ENCODE measurements around the gene DNAAF5. TPM values are rescaled to one million over a fixed set of nuclear protein-coding genes. Genes with fewer than 3 reads are reported as not detected.
A peak's percentile ranks its signal among the peaks of the same experiment; 100 is the strongest.

The DNAAF5 gene
- total RNA-seq, 1 donor from 2014 or later, result 30.7 TPM

DNA sequence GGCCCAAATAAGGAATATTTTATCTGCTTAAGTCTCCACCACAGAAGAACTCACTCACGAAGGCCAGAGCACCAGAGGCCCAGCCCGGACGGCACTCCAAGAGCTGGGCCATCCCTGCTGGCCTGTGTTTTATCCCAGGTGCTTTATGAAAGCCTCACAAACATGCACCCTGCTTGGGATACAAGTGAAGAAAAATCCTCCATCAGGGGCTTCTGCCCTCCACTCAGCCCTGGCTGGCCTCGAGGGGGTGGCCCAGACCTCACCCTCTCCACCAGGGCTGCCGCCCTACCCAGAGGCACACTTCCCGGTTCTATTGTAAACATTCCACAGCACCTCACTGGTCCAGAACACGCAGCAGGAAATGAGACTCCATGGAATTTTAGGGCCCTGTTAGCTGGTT lies 19.8 kb upstream of the DNAAF5 start:
- H3K27ac Mint-ChIP-seq (ENCODE audit: unreplicated experiment), result no peak overlapping the region
- DNase-seq (ENCODE audit: low spot score), result no peak
- peaks cover 4% of the 10 kb centered on the region for H3K36me3 Mint-ChIP-seq (ENCODE audit: low read depth, unreplicated experiment)
- TF ChIP-seq, protein P1, sequence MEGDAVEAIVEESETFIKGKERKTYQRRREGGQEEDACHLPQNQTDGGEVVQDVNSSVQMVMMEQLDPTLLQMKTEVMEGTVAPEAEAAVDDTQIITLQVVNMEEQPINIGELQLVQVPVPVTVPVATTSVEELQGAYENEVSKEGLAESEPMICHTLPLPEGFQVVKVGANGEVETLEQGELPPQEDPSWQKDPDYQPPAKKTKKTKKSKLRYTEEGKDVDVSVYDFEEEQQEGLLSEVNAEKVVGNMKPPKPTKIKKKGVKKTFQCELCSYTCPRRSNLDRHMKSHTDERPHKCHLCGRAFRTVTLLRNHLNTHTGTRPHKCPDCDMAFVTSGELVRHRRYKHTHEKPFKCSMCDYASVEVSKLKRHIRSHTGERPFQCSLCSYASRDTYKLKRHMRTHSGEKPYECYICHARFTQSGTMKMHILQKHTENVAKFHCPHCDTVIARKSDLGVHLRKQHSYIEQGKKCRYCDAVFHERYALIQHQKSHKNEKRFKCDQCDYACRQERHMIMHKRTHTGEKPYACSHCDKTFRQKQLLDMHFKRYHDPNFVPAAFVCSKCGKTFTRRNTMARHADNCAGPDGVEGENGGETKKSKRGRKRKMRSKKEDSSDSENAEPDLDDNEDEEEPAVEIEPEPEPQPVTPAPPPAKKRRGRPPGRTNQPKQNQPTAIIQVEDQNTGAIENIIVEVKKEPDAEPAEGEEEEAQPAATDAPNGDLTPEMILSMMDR (IDR thresholded peaks at IDR 0.05; ENCODE audit: unreplicated experiment), result no peak
- H3K27me3 Mint-ChIP-seq (ENCODE audit: unreplicated experiment), result no peaks in the 10 kb centered on the region
- H3K4me3 Mint-ChIP-seq (ENCODE audit: unreplicated experiment), result no peak overlapping the region
- H3K9me3 Mint-ChIP-seq (ENCODE audit: unreplicated experiment), result no peaks in the 10 kb centered on the region
- H3K4me1 Mint-ChIP-seq (ENCODE audit: unreplicated experiment), result peaks cover 7% of the 10 kb centered on the region

DNA sequence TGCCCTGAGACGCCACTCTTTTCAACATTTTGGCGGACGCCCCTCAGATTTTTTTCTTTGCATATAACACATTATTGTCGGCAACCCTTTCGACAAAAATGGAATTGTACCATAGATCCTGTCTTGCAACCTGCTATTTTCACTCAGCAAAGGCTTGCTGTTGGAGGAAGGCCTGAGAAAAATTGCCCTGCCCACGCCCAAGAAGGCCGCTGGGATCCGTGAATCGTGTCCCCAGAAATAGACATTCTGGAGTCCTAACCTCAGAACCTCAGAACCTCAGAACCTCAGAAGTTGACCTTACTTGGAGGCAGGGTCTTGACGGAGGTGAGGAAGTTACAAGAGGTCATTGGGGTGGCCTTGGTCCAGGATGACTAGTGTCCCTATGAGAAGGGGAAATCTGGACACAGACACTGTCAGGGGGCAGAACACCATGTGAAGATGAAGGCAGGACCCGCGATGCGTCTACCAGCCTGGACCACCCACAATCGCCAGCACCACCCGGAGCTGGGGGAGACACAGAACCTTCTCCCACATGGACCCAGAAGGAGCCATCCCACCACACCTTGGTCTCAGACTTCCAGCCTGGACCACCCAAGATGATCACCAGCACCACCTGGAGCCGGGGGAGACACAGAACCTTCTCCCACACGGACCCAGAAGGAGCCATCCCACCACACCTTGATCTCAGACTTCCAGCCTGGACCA lies 19.1 kb upstream of the DNAAF5 start:
- no peaks in the 10 kb centered on the region for H3K27me3 Mint-ChIP-seq (ENCODE audit: unreplicated experiment)
- no peak overlapping the region for H3K4me3 Mint-ChIP-seq (ENCODE audit: unreplicated experiment)
- H3K36me3 Mint-ChIP-seq (ENCODE audit: low read depth, unreplicated experiment), result peaks cover 4% of the 10 kb centered on the region
- no peaks in the 10 kb centered on the region for H3K9me3 Mint-ChIP-seq (ENCODE audit: unreplicated experiment)
- TF ChIP-seq, protein P1 (IDR thresholded peaks at IDR 0.05; ENCODE audit: unreplicated experiment), result no peak
- no peak for DNase-seq (ENCODE audit: low spot score)
- H3K4me1 Mint-ChIP-seq (ENCODE audit: unreplicated experiment), result peaks cover 4% of the 10 kb centered on the region
- no peak overlapping the region for H3K27ac Mint-ChIP-seq (ENCODE audit: unreplicated experiment)

DNA sequence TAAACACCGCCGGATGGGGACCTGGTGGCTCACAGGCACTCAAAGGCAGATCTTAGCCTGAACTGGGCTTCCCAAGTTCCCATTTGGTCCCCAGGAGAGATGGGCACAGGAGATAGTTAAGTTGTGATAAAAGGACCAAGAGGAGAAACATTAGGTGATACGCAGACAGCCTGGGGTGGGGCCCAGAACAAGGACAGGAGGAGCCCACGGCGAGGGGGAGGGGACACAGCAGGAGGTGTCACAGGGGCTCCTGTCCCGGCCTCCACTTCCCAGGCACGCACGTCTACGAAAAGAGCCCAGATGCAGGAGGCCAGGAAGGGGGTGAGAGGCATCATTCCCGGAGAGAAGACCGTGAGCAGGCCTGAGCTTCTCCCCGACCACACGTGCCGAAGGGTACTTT lies 16.3 kb upstream of the DNAAF5 start:
- Mint-ChIP-seq H3K4me3 (ENCODE audit: unreplicated experiment) (no peak overlapping the region), H3K9me3 (ENCODE audit: unreplicated experiment) (no peaks in the 10 kb centered on the region), H3K4me1 (ENCODE audit: unreplicated experiment) (peaks cover 8% of the 10 kb centered on the region), H3K27me3 (ENCODE audit: unreplicated experiment) (peaks cover 3% of the 10 kb centered on the region), H3K36me3 (ENCODE audit: low read depth, unreplicated experiment) (peaks cover 4% of the 10 kb centered on the region), H3K27ac (ENCODE audit: unreplicated experiment) (no peak overlapping the region)
- DNase-seq (ENCODE audit: low spot score), result no peak
- TF ChIP-seq, protein P1 (IDR thresholded peaks at IDR 0.05; ENCODE audit: unreplicated experiment), result no peak

DNA sequence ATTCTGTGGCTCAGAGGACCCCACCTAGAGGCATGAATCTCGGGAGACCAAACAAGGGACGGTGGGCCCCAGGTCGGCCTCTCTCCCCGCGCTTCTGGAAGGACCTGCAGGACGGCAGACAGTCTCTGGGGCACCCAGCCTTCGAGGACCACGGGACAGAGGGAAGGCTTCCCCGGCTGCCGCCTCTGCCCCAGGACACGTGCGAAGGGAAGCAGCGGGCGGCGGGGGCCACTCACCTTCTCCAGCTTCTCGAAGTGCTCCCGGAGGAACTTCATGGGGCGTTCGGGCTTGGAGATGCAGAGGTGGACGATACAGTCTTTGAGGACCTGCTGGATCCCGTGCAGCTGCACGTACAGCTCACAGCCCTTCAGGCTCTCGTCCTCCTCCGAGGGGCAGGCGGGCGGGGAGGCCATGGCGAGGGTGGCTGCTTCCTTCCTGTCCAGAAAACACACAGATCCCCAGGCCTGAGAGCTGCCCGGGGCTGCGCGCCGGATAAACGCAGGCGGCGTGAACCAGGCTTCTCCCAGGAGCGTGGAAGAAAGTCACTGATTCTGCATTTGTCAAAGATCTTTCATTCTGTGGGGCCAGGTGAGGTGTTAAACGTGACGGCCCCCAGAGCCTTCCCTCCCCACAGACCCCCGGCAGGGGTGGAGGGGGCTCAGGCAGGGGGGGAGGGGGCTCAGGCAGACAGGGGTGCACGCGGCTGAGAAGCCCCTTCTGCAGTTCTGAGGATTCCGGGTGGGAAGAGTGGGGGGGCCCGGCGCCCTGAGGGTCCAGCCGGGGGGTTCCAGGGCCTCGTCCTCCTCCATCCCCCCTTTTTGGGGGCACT lies 15.2 kb upstream of the DNAAF5 start:
- Mint-ChIP-seq H3K9me3 (ENCODE audit: unreplicated experiment) (no peaks in the 10 kb centered on the region), H3K27ac (ENCODE audit: unreplicated experiment) (no peak overlapping the region), H3K4me1 (ENCODE audit: unreplicated experiment) (peaks cover 8% of the 10 kb centered on the region), H3K36me3 (ENCODE audit: low read depth, unreplicated experiment) (peaks cover 4% of the 10 kb centered on the region), H3K4me3 (ENCODE audit: unreplicated experiment) (peak overlapping the region; percentile 85), H3K27me3 (ENCODE audit: unreplicated experiment) (peaks cover 4% of the 10 kb centered on the region)
- TF ChIP-seq, protein P1 (IDR thresholded peaks at IDR 0.05; ENCODE audit: unreplicated experiment), result no peak
- DNase-seq (ENCODE audit: low spot score), result no peak

DNA sequence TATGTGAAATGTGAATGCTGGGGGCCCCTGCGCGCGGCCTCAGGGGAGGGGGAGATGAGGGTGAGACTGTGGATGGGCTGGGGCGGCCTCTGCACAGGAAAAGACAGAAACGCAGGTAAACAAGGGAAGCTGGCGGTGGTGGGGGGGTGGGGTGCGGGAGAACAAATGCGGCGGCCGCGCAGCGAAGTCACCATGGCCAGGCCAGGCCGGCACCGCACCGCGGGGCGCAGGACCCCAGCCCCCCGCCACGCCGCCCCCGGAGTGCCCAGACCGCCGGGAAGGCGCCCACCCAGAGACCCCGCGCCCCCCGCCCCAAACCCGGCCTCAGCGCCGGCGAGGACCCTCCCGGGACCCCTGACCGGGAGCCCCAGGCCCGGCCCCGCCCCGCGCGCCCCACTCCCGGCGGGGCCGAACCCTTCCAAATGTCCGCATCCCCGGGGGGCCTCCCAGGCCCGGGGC lies 14.5 kb upstream of the DNAAF5 start:
- H3K4me3 Mint-ChIP-seq (ENCODE audit: unreplicated experiment), result no peak overlapping the region
- peaks cover 8% of the 10 kb centered on the region for H3K4me1 Mint-ChIP-seq (ENCODE audit: unreplicated experiment)
- H3K27me3 Mint-ChIP-seq (ENCODE audit: unreplicated experiment), result peaks cover 4% of the 10 kb centered on the region
- no peak overlapping the region for H3K27ac Mint-ChIP-seq (ENCODE audit: unreplicated experiment)
- no peaks in the 10 kb centered on the region for H3K9me3 Mint-ChIP-seq (ENCODE audit: unreplicated experiment)
- peaks cover 4% of the 10 kb centered on the region for H3K36me3 Mint-ChIP-seq (ENCODE audit: low read depth, unreplicated experiment)
- DNase-seq (ENCODE audit: low spot score), result no peak
- TF ChIP-seq, protein P1 (IDR thresholded peaks at IDR 0.05; ENCODE audit: unreplicated experiment), result no peak

Data from endothelial cell (in vitro differentiated cells).